Ishikawa (cell line): ENCODE measurements around the gene ENTREP3.

Experiments
- CEBPB ChIP-seq: IDR thresholded peaks from 2 replicates; pipeline ENCODE4 v1.6.1; 2012
- CREB1 ChIP-seq: IDR thresholded peaks from 2 replicates; pipeline ENCODE4 v1.6.1; 2012; ENCODE audit warnings: low read depth
- EGR1 ChIP-seq: IDR thresholded peaks from 2 replicates; pipeline ENCODE4 v1.6.1; 2012
- EP300 ChIP-seq: IDR thresholded peaks from 2 replicates; pipeline ENCODE4 v1.6.1; 2012; ENCODE audit warnings: borderline replicate concordance
- FOXM1 ChIP-seq: IDR thresholded peaks from 2 replicates; pipeline ENCODE4 v1.6.1; 2012; ENCODE audit warnings: low read depth, borderline replicate concordance
- NFIC ChIP-seq: IDR thresholded peaks from 2 replicates; pipeline ENCODE4 v1.6.1; 2012
- RAD21 ChIP-seq: IDR thresholded peaks from 2 replicates; pipeline ENCODE4 v1.6.1; 2012; ENCODE audit warnings: low read depth
- TAF1 ChIP-seq: IDR thresholded peaks from 2 replicates; pipeline ENCODE4 v1.6.1; 2012; ENCODE audit warnings: low read depth, mild to moderate bottlenecking
- TCF12 ChIP-seq: IDR thresholded peaks from 2 replicates; pipeline ENCODE4 v1.6.1; 2012; ENCODE audit warnings: low read depth
- TEAD4 ChIP-seq: IDR thresholded peaks from 2 replicates; pipeline ENCODE4 v1.6.1; 2012
- YY1 ChIP-seq: IDR thresholded peaks from 2 replicates; pipeline ENCODE4 v1.6.1; 2012; ENCODE audit warnings: low read depth
- ZBTB7A ChIP-seq: IDR thresholded peaks from 2 replicates; pipeline ENCODE4 v1.6.1; 2012; ENCODE audit warnings: low read depth
- TF ChIP-seq, protein P1 (sequence below): IDR thresholded peaks from 2 replicates; pipeline ENCODE4 v1.6.1; 2012
- TF ChIP-seq, protein P2 (sequence below): IDR thresholded peaks from 2 replicates; pipeline ENCODE4 v1.6.1; 2012
- TF ChIP-seq, protein P3 (sequence below): IDR thresholded peaks from 2 replicates; pipeline ENCODE4 v1.6.1; 2012; ENCODE audit warnings: low read depth, mild to moderate bottlenecking

Gene ENTREP3

DNA sequence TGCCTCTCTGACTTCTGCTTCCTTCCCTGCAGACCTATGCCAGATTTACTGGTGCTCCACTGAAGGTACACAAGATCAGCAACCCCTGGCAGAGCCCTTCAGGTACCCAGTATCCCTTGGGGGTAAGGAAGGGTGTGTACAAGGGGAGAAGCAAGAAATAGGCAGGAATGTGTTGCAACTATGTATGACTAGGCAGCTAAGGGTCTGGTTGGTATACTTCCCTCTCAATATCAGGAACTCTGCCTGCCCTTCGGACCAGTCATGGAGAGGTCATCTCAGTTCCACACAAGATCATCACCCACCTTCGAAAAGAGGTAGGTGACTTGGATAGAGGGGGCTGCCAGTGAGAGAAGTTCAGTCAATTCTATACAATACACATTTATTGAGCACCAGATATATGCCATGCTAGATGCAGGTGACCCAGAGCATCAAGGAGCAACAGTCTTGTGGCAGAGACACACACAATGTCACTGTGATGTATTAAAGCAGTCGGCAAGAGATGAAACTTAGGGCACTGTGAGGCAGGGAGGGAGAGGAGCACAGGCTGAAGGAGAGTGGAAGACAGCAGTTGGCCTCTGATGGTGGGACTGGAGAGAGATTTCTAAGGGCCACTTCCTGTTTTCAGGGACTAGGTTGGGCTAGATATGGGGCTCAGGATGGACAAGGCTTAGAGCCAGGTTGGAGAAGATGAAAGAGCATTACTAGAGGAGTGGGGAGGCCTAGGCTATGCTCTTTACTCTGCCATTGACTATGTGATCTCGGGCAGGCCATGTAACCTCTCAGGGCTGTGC is 44.8 kb downstream of the ENTREP3 start:
- no peak for TF ChIP-seq ZBTB7A
- no peak for TF ChIP-seq FOXM1
- no peak for TF ChIP-seq TCF12
- TF ChIP-seq NFIC, result no peak
- TF ChIP-seq CREB1, result no peak
- TF ChIP-seq EGR1, result no peak
- TF ChIP-seq, protein P1, sequence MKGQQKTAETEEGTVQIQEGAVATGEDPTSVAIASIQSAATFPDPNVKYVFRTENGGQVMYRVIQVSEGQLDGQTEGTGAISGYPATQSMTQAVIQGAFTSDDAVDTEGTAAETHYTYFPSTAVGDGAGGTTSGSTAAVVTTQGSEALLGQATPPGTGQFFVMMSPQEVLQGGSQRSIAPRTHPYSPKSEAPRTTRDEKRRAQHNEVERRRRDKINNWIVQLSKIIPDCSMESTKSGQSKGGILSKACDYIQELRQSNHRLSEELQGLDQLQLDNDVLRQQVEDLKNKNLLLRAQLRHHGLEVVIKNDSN, result no peak
- TF ChIP-seq, protein P2, sequence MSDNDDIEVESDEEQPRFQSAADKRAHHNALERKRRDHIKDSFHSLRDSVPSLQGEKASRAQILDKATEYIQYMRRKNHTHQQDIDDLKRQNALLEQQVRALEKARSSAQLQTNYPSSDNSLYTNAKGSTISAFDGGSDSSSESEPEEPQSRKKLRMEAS, result no peak
- no peak for TF ChIP-seq RAD21
- no peak for TF ChIP-seq TAF1
- TF ChIP-seq CEBPB, result no peak
- TF ChIP-seq, protein P3, sequence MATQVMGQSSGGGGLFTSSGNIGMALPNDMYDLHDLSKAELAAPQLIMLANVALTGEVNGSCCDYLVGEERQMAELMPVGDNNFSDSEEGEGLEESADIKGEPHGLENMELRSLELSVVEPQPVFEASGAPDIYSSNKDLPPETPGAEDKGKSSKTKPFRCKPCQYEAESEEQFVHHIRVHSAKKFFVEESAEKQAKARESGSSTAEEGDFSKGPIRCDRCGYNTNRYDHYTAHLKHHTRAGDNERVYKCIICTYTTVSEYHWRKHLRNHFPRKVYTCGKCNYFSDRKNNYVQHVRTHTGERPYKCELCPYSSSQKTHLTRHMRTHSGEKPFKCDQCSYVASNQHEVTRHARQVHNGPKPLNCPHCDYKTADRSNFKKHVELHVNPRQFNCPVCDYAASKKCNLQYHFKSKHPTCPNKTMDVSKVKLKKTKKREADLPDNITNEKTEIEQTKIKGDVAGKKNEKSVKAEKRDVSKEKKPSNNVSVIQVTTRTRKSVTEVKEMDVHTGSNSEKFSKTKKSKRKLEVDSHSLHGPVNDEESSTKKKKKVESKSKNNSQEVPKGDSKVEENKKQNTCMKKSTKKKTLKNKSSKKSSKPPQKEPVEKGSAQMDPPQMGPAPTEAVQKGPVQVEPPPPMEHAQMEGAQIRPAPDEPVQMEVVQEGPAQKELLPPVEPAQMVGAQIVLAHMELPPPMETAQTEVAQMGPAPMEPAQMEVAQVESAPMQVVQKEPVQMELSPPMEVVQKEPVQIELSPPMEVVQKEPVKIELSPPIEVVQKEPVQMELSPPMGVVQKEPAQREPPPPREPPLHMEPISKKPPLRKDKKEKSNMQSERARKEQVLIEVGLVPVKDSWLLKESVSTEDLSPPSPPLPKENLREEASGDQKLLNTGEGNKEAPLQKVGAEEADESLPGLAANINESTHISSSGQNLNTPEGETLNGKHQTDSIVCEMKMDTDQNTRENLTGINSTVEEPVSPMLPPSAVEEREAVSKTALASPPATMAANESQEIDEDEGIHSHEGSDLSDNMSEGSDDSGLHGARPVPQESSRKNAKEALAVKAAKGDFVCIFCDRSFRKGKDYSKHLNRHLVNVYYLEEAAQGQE, result no peak
- no peak for TF ChIP-seq TEAD4
- no peak for TF ChIP-seq YY1
- no peak for TF ChIP-seq EP300

DNA sequence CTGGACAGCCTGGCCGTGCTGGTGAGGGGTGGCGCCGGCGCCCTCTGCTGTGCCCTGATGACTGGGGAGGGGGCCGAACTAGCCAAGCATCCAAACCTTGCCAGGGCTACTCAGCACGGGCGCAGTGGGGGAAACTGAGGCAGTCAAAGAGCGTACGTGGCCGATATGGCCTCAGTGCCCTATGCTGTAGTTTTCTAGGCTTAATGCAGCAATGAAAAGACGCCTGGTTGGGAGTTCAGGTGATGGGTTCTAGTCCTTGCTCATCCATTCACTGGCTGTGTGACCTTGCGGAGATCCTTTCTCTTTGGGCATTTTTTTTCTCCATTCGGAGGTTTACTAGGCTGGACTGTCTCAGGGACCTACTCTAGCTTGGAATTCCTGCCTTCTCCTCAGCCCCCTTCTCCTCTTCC is 46.0 kb downstream of the ENTREP3 start:
- TF ChIP-seq EGR1 (no peak), EP300 (no peak), FOXM1 (no peak), CEBPB (no peak), YY1 (no peak), TCF12 (no peak), TEAD4 (no peak), TAF1 (no peak)
- TF ChIP-seq, protein P3, result no peak
- TF ChIP-seq, protein P2, result no peak

DNA sequence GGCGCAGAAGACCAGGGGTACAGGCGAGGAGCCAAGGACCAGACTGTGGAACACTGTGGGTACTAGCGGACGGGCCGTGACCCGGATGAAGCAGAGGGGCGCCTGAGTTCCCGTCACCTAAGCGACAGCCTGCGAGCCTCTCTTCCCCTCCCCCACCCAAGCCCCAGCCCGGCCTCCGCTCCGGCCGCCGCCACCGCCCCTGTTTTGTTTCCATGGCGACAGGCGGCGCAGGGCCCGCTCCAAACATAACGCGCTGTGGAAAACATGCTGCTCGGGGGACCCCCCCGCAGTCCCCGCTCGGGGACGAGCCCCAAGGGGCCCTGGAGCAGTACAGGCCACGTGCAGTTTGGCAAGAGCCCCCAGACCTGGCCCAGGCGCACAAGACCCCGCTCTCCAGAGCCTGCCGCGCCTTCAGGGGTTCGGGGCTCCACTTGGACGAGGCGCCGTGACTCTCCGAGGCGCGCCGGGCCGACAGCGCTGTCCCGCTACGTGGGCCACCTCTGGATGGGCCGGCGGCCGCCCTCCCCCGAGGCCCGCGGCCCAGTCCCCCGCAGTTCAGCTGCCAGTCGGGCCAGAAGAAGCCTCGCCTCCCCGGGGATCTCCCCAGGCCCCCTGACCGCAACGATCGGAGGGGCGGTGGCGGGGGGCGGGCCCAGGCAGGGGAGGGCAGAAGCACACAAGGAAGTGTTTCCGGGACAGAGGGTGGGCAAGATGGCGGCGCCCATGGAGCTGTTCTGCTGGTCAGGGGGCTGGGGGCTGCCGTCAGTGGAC is 46.6 kb downstream of the ENTREP3 start, which contains the start of gene MTX1:
TSS of gene MTX1 (plus strand) at position 155 of the 771 bp plus-strand sequence. CDS start at position 265, 110 bp downstream.
- TF ChIP-seq ZBTB7A (peak; percentile 88), EP300 (peak; percentile 7; the same call in 1 of the 2 replicates), TEAD4 (no peak), YY1 (peak; percentile 97), TAF1 (peak; percentile 74), TCF12 (0 out of 2 replicates have a peak, but pooled peaks have one; percentile 34)
- TF ChIP-seq, protein P1, result no peak
- TF ChIP-seq, protein P2, result peak; percentile 55; the same call in 1 of the 2 replicates

DNA sequence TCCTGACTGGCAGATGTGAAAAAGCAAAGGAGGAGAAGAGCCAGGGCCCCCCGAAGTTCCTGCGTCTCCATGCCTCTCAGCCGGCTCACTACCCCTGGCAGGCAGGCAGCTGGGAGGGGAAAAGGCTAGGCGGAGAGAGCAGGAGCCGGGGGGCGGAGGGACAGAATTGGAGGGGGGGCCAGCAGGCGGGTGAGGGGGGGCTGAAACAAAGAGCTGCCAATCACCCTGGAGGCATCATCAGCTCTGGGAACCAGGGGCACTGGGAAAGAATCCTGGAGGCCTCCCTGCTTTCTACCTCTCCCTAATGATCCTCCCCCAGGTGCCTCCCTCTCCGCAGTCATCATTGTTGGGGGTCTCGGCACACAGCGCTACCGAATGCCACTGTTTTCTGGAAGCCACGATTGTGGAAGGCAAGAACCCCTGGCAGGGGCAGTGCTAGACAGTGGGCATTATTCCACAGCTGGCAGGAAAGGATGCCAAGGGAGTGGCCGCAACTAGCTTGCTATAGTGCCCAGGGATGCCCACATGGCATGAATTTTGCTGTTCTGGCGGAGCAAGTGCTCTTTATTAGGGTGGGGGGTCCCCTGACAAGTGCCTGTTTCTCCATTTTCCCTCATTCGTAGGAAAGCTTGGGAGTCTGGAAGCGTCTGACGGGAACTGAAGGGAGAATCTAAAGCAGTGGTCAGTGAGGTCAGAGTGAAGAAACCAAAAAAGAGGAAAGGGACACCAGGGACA is 47.3 kb downstream of the ENTREP3 start, which contains the start of gene THBS3:
TSS of gene THBS3 (minus strand) at position 92 of the 735 bp plus-strand sequence. CDS start at position 71, 21 bp downstream.
- no peak for TF ChIP-seq RAD21
- TF ChIP-seq FOXM1, result no peak
- TF ChIP-seq CREB1, result no peak
- TF ChIP-seq, protein P2, result no peak
- TF ChIP-seq, protein P3, result no peak
- TF ChIP-seq, protein P1, result no peak
- TF ChIP-seq NFIC, result no peak
- TF ChIP-seq TEAD4, result no peak
- no peak for TF ChIP-seq TCF12
- TF ChIP-seq TAF1, result no peak
- no peak for TF ChIP-seq CEBPB
- no peak for TF ChIP-seq EGR1
- TF ChIP-seq EP300, result no peak
- TF ChIP-seq YY1, result no peak
- no peak for TF ChIP-seq ZBTB7A
